Body of pancreas (tissue), 4 donors: ENCODE data around the gene FLOT2.

Experiments
- POLR2A ChIP-seq, 3 donors: fragments of 450-650 bp; IDR thresholded peaks; one replicate each; pipeline ENCODE4 v1.6.1; 2016; ENCODE audit warnings: antibody characterized with exemption in 3 of 3, mild to moderate bottlenecking in 2 of 3
- TF ChIP-seq, protein P1 (sequence below), 7 experiments: fragments of 450-650 bp in 4 of 7; fragments of 200-600 bp in 3 of 7; sonication (generic) in 3 of 7; IDR thresholded peaks; one replicate each; pipeline ENCODE4 v1.5.1; 2016 to 2019; ENCODE audit warnings: antibody characterized with exemption in 7 of 7

DNA sequence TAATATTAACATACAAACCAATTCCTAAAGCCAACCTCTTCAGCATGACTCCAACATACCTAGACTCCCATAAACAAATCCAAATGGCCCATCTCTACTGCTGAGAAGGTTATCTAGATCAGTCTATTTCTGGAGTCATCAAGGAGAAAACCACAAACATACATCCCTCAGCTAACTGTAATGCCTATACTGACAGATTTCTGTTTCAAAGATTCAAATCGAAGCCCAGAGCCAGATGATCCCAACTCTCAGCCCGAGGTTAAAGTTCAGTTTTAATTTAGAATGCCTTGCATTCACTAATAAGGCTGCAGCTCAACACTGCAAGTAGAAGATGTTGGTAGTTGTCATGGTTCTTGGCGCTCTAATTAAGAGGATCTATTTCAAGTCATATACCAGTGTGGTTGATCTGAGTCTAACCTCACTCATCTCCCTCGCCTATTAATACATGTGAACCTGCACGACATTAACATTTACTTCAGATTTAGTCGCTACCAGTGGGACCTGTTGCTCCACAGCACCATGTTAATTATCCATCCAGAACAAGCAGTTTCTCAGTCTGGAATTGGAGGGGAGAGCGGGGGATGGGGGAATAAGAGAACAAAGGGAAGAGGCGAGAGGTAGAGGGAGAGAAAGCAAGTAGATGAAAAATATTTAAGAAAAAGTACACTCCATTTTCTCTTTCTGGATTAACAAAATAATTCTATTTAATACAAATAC is 38.4 kb upstream of the FLOT2 start:
- TF ChIP-seq, protein P1, sequence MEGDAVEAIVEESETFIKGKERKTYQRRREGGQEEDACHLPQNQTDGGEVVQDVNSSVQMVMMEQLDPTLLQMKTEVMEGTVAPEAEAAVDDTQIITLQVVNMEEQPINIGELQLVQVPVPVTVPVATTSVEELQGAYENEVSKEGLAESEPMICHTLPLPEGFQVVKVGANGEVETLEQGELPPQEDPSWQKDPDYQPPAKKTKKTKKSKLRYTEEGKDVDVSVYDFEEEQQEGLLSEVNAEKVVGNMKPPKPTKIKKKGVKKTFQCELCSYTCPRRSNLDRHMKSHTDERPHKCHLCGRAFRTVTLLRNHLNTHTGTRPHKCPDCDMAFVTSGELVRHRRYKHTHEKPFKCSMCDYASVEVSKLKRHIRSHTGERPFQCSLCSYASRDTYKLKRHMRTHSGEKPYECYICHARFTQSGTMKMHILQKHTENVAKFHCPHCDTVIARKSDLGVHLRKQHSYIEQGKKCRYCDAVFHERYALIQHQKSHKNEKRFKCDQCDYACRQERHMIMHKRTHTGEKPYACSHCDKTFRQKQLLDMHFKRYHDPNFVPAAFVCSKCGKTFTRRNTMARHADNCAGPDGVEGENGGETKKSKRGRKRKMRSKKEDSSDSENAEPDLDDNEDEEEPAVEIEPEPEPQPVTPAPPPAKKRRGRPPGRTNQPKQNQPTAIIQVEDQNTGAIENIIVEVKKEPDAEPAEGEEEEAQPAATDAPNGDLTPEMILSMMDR (IDR thresholded peaks at IDR 0.05), result no peak
- no peak for TF ChIP-seq POLR2A (IDR thresholded peaks at IDR 0.05)
